Neural cell (in vitro differentiated cells): Measurements from ENCODE around the gene CACNA1F. TPM values are rescaled to one million over a fixed set of nuclear protein-coding genes. Genes with fewer than 3 reads are reported as not detected.

Source experiments
- H2AFZ ChIP-seq: fragments of 200-600, 300-800 bp; sonication (generic), shearing (Covaris generic); 2 replicates; pipeline ENCODE4 v1.6.0; 2014; ENCODE audit warnings: low read depth, mild to moderate bottlenecking, antibody characterized with exemption, low read length, moderate library complexity
- H3F3A ChIP-seq: fragments of 200-600 bp; shearing (Covaris generic); 2 replicates; pipeline ENCODE4 v1.6.1; 2016; ENCODE audit warnings: mild to moderate bottlenecking, moderate library complexity, mixed read lengths, antibody characterized with exemption, low read length; ENCODE audit not compliant: insufficient read depth, poor library complexity, severe bottlenecking
- H3K27ac ChIP-seq: fragments of 200-600, 300-800 bp; sonication (generic), shearing (Covaris generic); 2 replicates; pipeline ENCODE4 v1.5.1; 2014; ENCODE audit warnings: mild to moderate bottlenecking, low read length, moderate library complexity
- H3K27me3 ChIP-seq: fragments of 300-800, 200-600 bp; sonication (generic), shearing (Covaris generic); 2 replicates; pipeline ENCODE4 v1.6.0; 2014; ENCODE audit warnings: mild to moderate bottlenecking, low read depth, low read length, moderate library complexity; ENCODE audit not compliant: insufficient read depth
- H3K36me3 ChIP-seq: fragments of 300-800, 200-600 bp; sonication (generic), shearing (Covaris generic); 2 replicates; pipeline ENCODE4 v1.5.1; 2014; ENCODE audit warnings: mild to moderate bottlenecking, antibody characterized with exemption, low read length, moderate library complexity; ENCODE audit not compliant: insufficient read depth
- H3K4me2 ChIP-seq: fragments of 300-800, 200-600 bp; sonication (generic), shearing (Covaris generic); 2 replicates; pipeline ENCODE4 v1.6.0; 2014; ENCODE audit warnings: mild to moderate bottlenecking, low read length
- H3K4me3 ChIP-seq: fragments of 300-800, 200-600 bp; sonication (generic), shearing (Covaris generic); 2 replicates; pipeline ENCODE4 v1.5.1; 2014; ENCODE audit warnings: mild to moderate bottlenecking, low read length, moderate library complexity
- H3K79me2 ChIP-seq: fragments of 200-600 bp; shearing (Covaris generic); replicated peaks from 2 replicates; pipeline ENCODE4 v1.6.0; 2014; ENCODE audit warnings: mild to moderate bottlenecking, low read length, moderate library complexity; ENCODE audit not compliant: insufficient read depth
- H3K9ac ChIP-seq: fragments of 300-800, 200-600 bp; sonication (generic), shearing (Covaris generic); 2 replicates; pipeline ENCODE4 v1.6.1; 2016; ENCODE audit warnings: mild to moderate bottlenecking, low read length, mixed read lengths
- H3K9me2 ChIP-seq: fragments of 200-600 bp; shearing (Covaris generic); 2 replicates; pipeline ENCODE4 v1.6.1; 2016; ENCODE audit warnings: mild to moderate bottlenecking, low read length, mixed read lengths; ENCODE audit not compliant: insufficient read depth
- H3K9me3 ChIP-seq: fragments of 200-600, 300-800 bp; sonication (generic), shearing (Covaris generic); 2 replicates; pipeline ENCODE4 v1.6.1; 2016; ENCODE audit warnings: mild to moderate bottlenecking, mixed run types, low read length, moderate library complexity, mixed read lengths
- H4K20me1 ChIP-seq: fragments of 200-600 bp; shearing (Covaris generic); 2 replicates; pipeline ENCODE4 v1.6.1; 2016; ENCODE audit warnings: mild to moderate bottlenecking, mixed run types; ENCODE audit not compliant: insufficient read depth
- CTCF ChIP-seq: fragments of 450-650 bp; IDR thresholded peaks from 2 replicates; pipeline ENCODE4 v1.5.1; 2014; ENCODE audit warnings: antibody characterized with exemption, mild to moderate bottlenecking, moderate library complexity; ENCODE audit not compliant: poor library complexity, severe bottlenecking
- EP300 ChIP-seq: fragments of 450-650 bp; conservative IDR thresholded peaks from 2 replicates; pipeline ENCODE4 v1.6.1; 2014; ENCODE audit warnings: antibody characterized with exemption, mild to moderate bottlenecking, moderate library complexity; ENCODE audit not compliant: poor library complexity, severe bottlenecking
- EZH2 ChIP-seq: fragments of 200-600, 300-800 bp; shearing (Covaris generic), sonication (generic); IDR thresholded peaks from 2 replicates; pipeline ENCODE4 v1.6.1; 2014; ENCODE audit warnings: antibody characterized with exemption, low read length, borderline replicate concordance, mild to moderate bottlenecking; ENCODE audit not compliant: insufficient read depth, poor library complexity, severe bottlenecking
- MXI1 ChIP-seq: fragments of 450-650 bp; conservative IDR thresholded peaks from 2 replicates; pipeline ENCODE4 v1.6.1; 2014; ENCODE audit warnings: antibody characterized with exemption, mild to moderate bottlenecking; ENCODE audit not compliant: poor library complexity, severe bottlenecking
- POLR2AphosphoS5 ChIP-seq: IDR thresholded peaks from 2 replicates; pipeline ENCODE4 v1.6.1; 2012
- RAD21 ChIP-seq: fragments of 450-650 bp; conservative IDR thresholded peaks from 2 replicates; pipeline ENCODE4 v1.6.1; 2014; ENCODE audit warnings: antibody characterized with exemption, mild to moderate bottlenecking, moderate library complexity
- REST ChIP-seq: IDR thresholded peaks from 2 replicates; pipeline ENCODE4 v1.6.1; 2012; ENCODE audit warnings: borderline replicate concordance
- SMC3 ChIP-seq: fragments of 450-650 bp; conservative IDR thresholded peaks from 2 replicates; pipeline ENCODE4 v1.6.1; 2014; ENCODE audit warnings: antibody characterized with exemption, mild to moderate bottlenecking, moderate library complexity; ENCODE audit not compliant: poor library complexity
- TAF1 ChIP-seq: IDR thresholded peaks from 2 replicates; pipeline ENCODE4 v1.6.1; 2012; ENCODE audit warnings: low read depth
- polyA plus RNA-seq: library from polyadenylated mRNA; depleted of rRNA; stranded (reverse); fragments of >200 nt; gene quantifications from 2 replicates; pipeline ENCODE4 v1.2.3, GENCODE V29; 2014

The CACNA1F gene
- polyA plus RNA-seq, 1 donor from 2014 or later: not detected

- Histone ChIP-seq H3F3A (no peaks in the 10 kb centered on the region), H3K4me2 (no peak overlapping the region)
These were observed 43.5 kb downstream of the CACNA1F start for GRCh38 chrX:49189606-49190005.

GRCh38 chrX:49188468-49189076 lies 44.6 kb downstream of the CACNA1F start:
- no peak overlapping the region for H3K4me2 ChIP-seq
- no peaks in the 10 kb centered on the region for H4K20me1 ChIP-seq
- H3K79me2 ChIP-seq: no peaks in the 10 kb centered on the region
- H3K9ac ChIP-seq: no peak overlapping the region
- H3K27me3 ChIP-seq: no peaks in the 10 kb centered on the region
- no peaks in the 10 kb centered on the region for H3K9me3 ChIP-seq
- H3K36me3 ChIP-seq: no peaks in the 10 kb centered on the region
- no peak overlapping the region for H3K4me3 ChIP-seq
- H2AFZ ChIP-seq: no peak overlapping the region
- no peaks in the 10 kb centered on the region for H3F3A ChIP-seq
- H3K27ac ChIP-seq: no peak overlapping the region
- no peaks in the 10 kb centered on the region for H3K9me2 ChIP-seq
- no peak for TF ChIP-seq TAF1
- no peak for TF ChIP-seq EZH2
- TF ChIP-seq RAD21: no peak

More at GRCh38 chrX:49189606-49190005, 43.5 kb downstream of the CACNA1F start:
- Histone ChIP-seq H3K36me3 (no peaks in the 10 kb centered on the region), H3K27ac (no peak overlapping the region), H4K20me1 (no peaks in the 10 kb centered on the region), H3K9me3 (no peaks in the 10 kb centered on the region), H3K9me2 (no peaks in the 10 kb centered on the region), H3K4me3 (no peak overlapping the region), H3K79me2 (no peaks in the 10 kb centered on the region), H3K9ac (no peak overlapping the region), H3K27me3 (no peaks in the 10 kb centered on the region), H2AFZ (no peak overlapping the region)
- TF ChIP-seq EZH2 (no peak), MXI1 (no peak), RAD21 (no peak), POLR2AphosphoS5 (no peak), EP300 (no peak), REST (no peak), SMC3 (no peak), TAF1 (no peak), CTCF (no peak)
